ENCODE data around the gene TRPM8. TPM values are rescaled to one million over a fixed set of nuclear protein-coding genes. Genes with fewer than 3 reads are reported as not detected.

TRPM8 gene
- polyA plus RNA-seq, 1 donor (not counting 4 experiments of a cell fraction or from before 2014, with no cell fraction given) = 0.04 TPM

- Histone ChIP-seq H2AFZ (ENCODE audit: control insufficient read depth, low read length) (no peak overlapping the region), H3K4me1 (ENCODE audit: control insufficient read depth, extremely low read depth, insufficient read depth, low read length) (peaks cover 33% of the 10 kb centered on the region), H3K4me3 (ENCODE audit: control insufficient read depth in 2 of 3, extremely low read depth in 1 of 3, insufficient read depth in 2 of 3, low read depth in 1 of 3, low read length in 3 of 3) (no peak overlapping the region), H3K79me2 (ENCODE audit: control insufficient read depth, insufficient read depth, low read length) (no peaks in the 10 kb centered on the region), H3K36me3 (ENCODE audit: control insufficient read depth in 2 of 2, extremely low read depth in 1 of 2, insufficient read depth in 2 of 2, low read length in 2 of 2) (no peaks in the 10 kb centered on the region), H3K27me3 (ENCODE audit: control insufficient read depth, extremely low read depth, insufficient read depth, low read length) (no peaks in the 10 kb centered on the region), H3K9me3 (ENCODE audit: control insufficient read depth, low read depth, low read length) (no peaks in the 10 kb centered on the region), H3K9me1 (ENCODE audit: control insufficient read depth, extremely low read depth, insufficient read depth, low read length) (no peaks in the 10 kb centered on the region), H3K4me2 (ENCODE audit: control insufficient read depth, extremely low read depth, insufficient read depth, low read depth, low read length) (no peak overlapping the region), H3K9ac (ENCODE audit: control insufficient read depth, extremely low read depth, insufficient read depth, low read length) (no peak overlapping the region), H4K20me1 (ENCODE audit: control insufficient read depth, extremely low read depth, insufficient read depth, low read length) (no peaks in the 10 kb centered on the region), H3K27ac (ENCODE audit: control insufficient read depth, insufficient read depth, low read length) (no peak overlapping the region)
- FAIRE-seq (peak; percentile 68), DNase-seq (ENCODE audit: low read depth, low spot score) (no peak)
- peak in 2 of 3 experiments; percentile 7 to 26 for TF ChIP-seq CTCF (optimal IDR thresholded peaks at IDR 0.05 in 1 of 3, IDR thresholded peaks at IDR 0.05 in 1 of 3, conservative IDR thresholded peaks at IDR 0.05 in 1 of 3; ENCODE audit: extremely low read depth in 1 of 3, insufficient read depth in 2 of 3, low read length in 3 of 3)
- no peak for TF ChIP-seq EZH2 (IDR thresholded peaks at IDR 0.05; ENCODE audit: low read length)
- dilution Hi-C loops (cut with MboI; ENCODE audit: extremely low pct_ligation_motif_present, low sequenced_read_pairs) = loop anchor here (25.0 kb wide), 1 partner anchor 539 kb away; no protein-coding TSS in a partner anchor
Measured at GRCh38 chr2:233972941-233973575, 55.9 kb downstream of the TRPM8 start.

- no peaks in the 10 kb centered on the region for H3K27me3 ChIP-seq (ENCODE audit: control insufficient read depth, extremely low read depth, insufficient read depth, low read length)
- no peak overlapping the region for H3K4me2 ChIP-seq (ENCODE audit: control insufficient read depth, extremely low read depth, insufficient read depth, low read depth, low read length)
- DNase-seq (ENCODE audit: low read depth, low spot score) (no peak), FAIRE-seq (no peak)
- no peak overlapping the region for H3K27ac ChIP-seq (ENCODE audit: control insufficient read depth, insufficient read depth, low read length)
- H2AFZ ChIP-seq (ENCODE audit: control insufficient read depth, low read length) = no peak overlapping the region
- H3K4me1 ChIP-seq (ENCODE audit: control insufficient read depth, extremely low read depth, insufficient read depth, low read length) = peaks cover 33% of the 10 kb centered on the region
- dilution Hi-C loops (cut with MboI; ENCODE audit: extremely low pct_ligation_motif_present, low sequenced_read_pairs) = loop anchor here (25.0 kb wide), 1 partner anchor 539 kb away; no protein-coding TSS in a partner anchor
- no peaks in the 10 kb centered on the region for H4K20me1 ChIP-seq (ENCODE audit: control insufficient read depth, extremely low read depth, insufficient read depth, low read length)
- TF ChIP-seq EZH2 (IDR thresholded peaks at IDR 0.05; ENCODE audit: low read length) (no peak), CTCF (optimal IDR thresholded peaks at IDR 0.05 in 1 of 3, IDR thresholded peaks at IDR 0.05 in 1 of 3, conservative IDR thresholded peaks at IDR 0.05 in 1 of 3; ENCODE audit: extremely low read depth in 1 of 3, insufficient read depth in 2 of 3, low read length in 3 of 3) (no peak)
- no peaks in the 10 kb centered on the region for H3K79me2 ChIP-seq (ENCODE audit: control insufficient read depth, insufficient read depth, low read length)
- H3K4me3 ChIP-seq (ENCODE audit: control insufficient read depth in 2 of 3, extremely low read depth in 1 of 3, insufficient read depth in 2 of 3, low read depth in 1 of 3, low read length in 3 of 3) = no peak overlapping the region
- no peaks in the 10 kb centered on the region for H3K36me3 ChIP-seq (ENCODE audit: control insufficient read depth in 2 of 2, extremely low read depth in 1 of 2, insufficient read depth in 2 of 2, low read length in 2 of 2)
- H3K9me3 ChIP-seq (ENCODE audit: control insufficient read depth, low read depth, low read length) = no peaks in the 10 kb centered on the region
- no peak overlapping the region for H3K9ac ChIP-seq (ENCODE audit: control insufficient read depth, extremely low read depth, insufficient read depth, low read length)
- no peaks in the 10 kb centered on the region for H3K9me1 ChIP-seq (ENCODE audit: control insufficient read depth, extremely low read depth, insufficient read depth, low read length)
Measured at GRCh38 chr2:233973786-233974185, 56.6 kb downstream of the TRPM8 start.

All from keratinocyte (primary cell).